Caco-2 (cell line): ENCODE results near the gene HIKESHI. TPM values are rescaled to one million over a fixed set of nuclear protein-coding genes. Genes with fewer than 3 reads are reported as not detected.

Experiments
- BruUV-seq: library from RNA; stranded (reverse); fragments of 400-500 nt; replicated peaks from 2 replicates; lab custom pipeline; 2021; lab: Mats Ljungman, UMichigan
- CTCF ChIA-PET: fragments of 300-600 bp; sonication (Branson Sonifier 250); formaldehyde crosslinking; loops from one replicate; lab custom pipeline; 2022; ENCODE audit warnings: antibody characterized with exemption; lab: Charles Lee
- POLR2A ChIA-PET: fragments of 300-600 bp; sonication (Branson Sonifier 250); formaldehyde crosslinking; loops from one replicate; lab custom pipeline; 2022; ENCODE audit warnings: antibody characterized with exemption; lab: Charles Lee
- DNase-seq, 2 experiments: peaks; one replicate each; pipeline versions ENCODE4 v3.0.0 to v3.0.0-alpha.2; 2020 to 2022
- H3K27me3 ChIP-seq: replicated peaks from 2 replicates; pipeline ENCODE4 v1.6.0; 2011; ENCODE audit warnings: low read length; ENCODE audit not compliant: control insufficient read depth, insufficient read depth
- H3K36me3 ChIP-seq: 2 replicates; pipeline ENCODE4 v1.5.1; 2011; ENCODE audit warnings: low read length; ENCODE audit not compliant: control insufficient read depth, insufficient read depth
- H3K4me1 ChIP-seq: fragments of 250-450 bp; sonication (Bioruptor Pico); 2 replicates; pipeline ENCODE4 v1.5.1; 2020; ENCODE audit warnings: mild to moderate bottlenecking
- H3K4me3 ChIP-seq: 2 replicates; pipeline ENCODE4 v1.5.1; 2011; ENCODE audit warnings: low read depth, mild to moderate bottlenecking, control low read depth, low read length
- H3K9me3 ChIP-seq: fragments of 250-450 bp; sonication (Bioruptor Pico); 2 replicates; pipeline ENCODE4 v1.5.1; 2020; ENCODE audit warnings: mild to moderate bottlenecking, moderate library complexity
- H3K27ac Mint-ChIP-seq: one replicate; pipeline ENCODE4 v1.8.0; 2022; ENCODE audit warnings: mixed read lengths; ENCODE audit not compliant: unreplicated experiment
- H3K27me3 Mint-ChIP-seq: one replicate; pipeline ENCODE4 v1.8.0; 2022; ENCODE audit warnings: mixed read lengths; ENCODE audit not compliant: insufficient read depth, unreplicated experiment
- H3K36me3 Mint-ChIP-seq: one replicate; pipeline ENCODE4 v1.8.0; 2022; ENCODE audit warnings: mild to moderate bottlenecking, mixed read lengths; ENCODE audit not compliant: insufficient read depth, unreplicated experiment
- H3K4me1 Mint-ChIP-seq: one replicate; pipeline ENCODE4 v1.8.0; 2022; ENCODE audit warnings: low read depth, mixed read lengths; ENCODE audit not compliant: unreplicated experiment
- H3K4me3 Mint-ChIP-seq: one replicate; pipeline ENCODE4 v1.8.0; 2022; ENCODE audit warnings: mild to moderate bottlenecking, moderate library complexity, mixed read lengths; ENCODE audit not compliant: unreplicated experiment
- H3K9me3 Mint-ChIP-seq: one replicate; pipeline ENCODE4 v1.8.0; 2022; ENCODE audit warnings: mixed read lengths; ENCODE audit not compliant: unreplicated experiment
- intact Hi-C: fragments of 100-400 bp; cut with micrococcal nuclease; formaldehyde crosslinking; loops from one replicate; pipeline ENCODE4 v1.10.0; 2022; ENCODE audit not compliant: unreplicated experiment
- total RNA-seq: library from RNA; stranded (reverse); gene quantifications from 2 replicates; pipeline ENCODE4 v1.2.3, GENCODE V29; 2022
- TF ChIP-seq, protein P1 (sequence below), 2 experiments: fragments of 200-600 bp in 1 of 2; IDR thresholded peaks; 1 replicate in 1 of 2; 2 replicates in 1 of 2; pipeline versions ENCODE4 v1.5.1 to v1.8.0; 2011 to 2022; ENCODE audit warnings: antibody characterized with exemption in 1 of 2, control low read depth in 1 of 2, inconsistent platforms in 1 of 2, low read depth in 1 of 2, low read length in 1 of 2, mild to moderate bottlenecking in 1 of 2, moderate library complexity in 1 of 2; ENCODE audit not compliant: insufficient read depth in 1 of 2, severe bottlenecking in 1 of 2, unreplicated experiment in 1 of 2

The HIKESHI gene
- total RNA-seq, 1 experiment from 2014 or later, result 82.0 TPM

DNA sequence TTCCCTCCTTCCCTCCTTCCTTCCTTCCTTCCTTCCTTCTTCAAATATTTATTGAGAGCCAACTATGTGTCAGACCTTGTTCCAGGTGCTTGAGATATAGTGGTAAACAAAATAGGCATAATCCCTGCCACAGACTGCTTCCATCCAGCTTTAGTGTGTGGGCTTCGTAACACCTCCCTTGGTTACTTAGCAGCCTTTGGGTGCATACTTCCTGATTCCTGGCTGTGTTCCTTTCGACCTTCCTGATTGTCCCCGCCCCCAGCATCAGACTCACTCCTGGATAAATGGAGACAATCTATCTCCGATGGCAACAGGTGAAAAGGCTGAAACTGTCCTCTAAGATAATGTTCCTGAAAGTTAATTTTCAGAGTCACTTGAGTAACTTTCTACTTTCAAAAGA lies 86.2 kb downstream of the HIKESHI start:
- Histone ChIP-seq H3K4me1 (peaks cover 9% of the 10 kb centered on the region), H3K9me3 (no peaks in the 10 kb centered on the region), H3K27me3 (no peaks in the 10 kb centered on the region), H3K36me3 (no peaks in the 10 kb centered on the region), H3K4me3 (no peak overlapping the region)
- ChIA-PET CTCF (no interaction called here), POLR2A (no interaction called here)
- Mint-ChIP-seq H3K27ac (peak overlapping the region; percentile 10), H3K4me3 (no peak overlapping the region), H3K9me3 (no peaks in the 10 kb centered on the region), H3K36me3 (no peaks in the 10 kb centered on the region), H3K27me3 (no peaks in the 10 kb centered on the region), H3K4me1 (peaks cover 8% of the 10 kb centered on the region)
- no TSS peak for BruUV-seq
- TF ChIP-seq, protein P1, sequence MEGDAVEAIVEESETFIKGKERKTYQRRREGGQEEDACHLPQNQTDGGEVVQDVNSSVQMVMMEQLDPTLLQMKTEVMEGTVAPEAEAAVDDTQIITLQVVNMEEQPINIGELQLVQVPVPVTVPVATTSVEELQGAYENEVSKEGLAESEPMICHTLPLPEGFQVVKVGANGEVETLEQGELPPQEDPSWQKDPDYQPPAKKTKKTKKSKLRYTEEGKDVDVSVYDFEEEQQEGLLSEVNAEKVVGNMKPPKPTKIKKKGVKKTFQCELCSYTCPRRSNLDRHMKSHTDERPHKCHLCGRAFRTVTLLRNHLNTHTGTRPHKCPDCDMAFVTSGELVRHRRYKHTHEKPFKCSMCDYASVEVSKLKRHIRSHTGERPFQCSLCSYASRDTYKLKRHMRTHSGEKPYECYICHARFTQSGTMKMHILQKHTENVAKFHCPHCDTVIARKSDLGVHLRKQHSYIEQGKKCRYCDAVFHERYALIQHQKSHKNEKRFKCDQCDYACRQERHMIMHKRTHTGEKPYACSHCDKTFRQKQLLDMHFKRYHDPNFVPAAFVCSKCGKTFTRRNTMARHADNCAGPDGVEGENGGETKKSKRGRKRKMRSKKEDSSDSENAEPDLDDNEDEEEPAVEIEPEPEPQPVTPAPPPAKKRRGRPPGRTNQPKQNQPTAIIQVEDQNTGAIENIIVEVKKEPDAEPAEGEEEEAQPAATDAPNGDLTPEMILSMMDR (IDR thresholded peaks at IDR 0.05; ENCODE audit: insufficient read depth in 1 of 2, low read depth in 1 of 2, low read length in 1 of 2, severe bottlenecking in 1 of 2, unreplicated experiment in 1 of 2), result no peak
- intact Hi-C loops, result no loop called here
- DNase-seq, result peak in 1 of 2 experiments; percentile 28

DNA sequence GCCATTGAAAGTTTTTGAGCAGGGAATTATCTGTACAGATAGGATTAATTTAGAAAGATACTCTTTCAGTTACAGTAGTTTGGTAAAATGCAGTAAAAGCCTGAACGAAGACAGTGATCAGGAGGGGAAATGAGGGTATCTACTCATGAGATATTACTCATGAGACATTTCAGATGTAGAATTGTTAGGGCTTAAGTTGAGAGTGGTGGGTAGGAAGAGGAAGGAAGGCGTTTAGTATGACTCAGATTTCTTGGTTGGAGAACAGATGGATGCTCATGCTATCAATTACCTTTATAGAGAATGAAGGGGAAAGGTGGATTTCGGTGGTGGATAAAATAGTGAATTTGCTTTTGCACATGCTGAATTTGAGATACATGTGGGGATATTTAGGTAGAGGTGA lies 88.4 kb downstream of the HIKESHI start:
- no peak overlapping the region for H3K4me3 ChIP-seq
- H3K9me3 ChIP-seq, result no peaks in the 10 kb centered on the region
- Mint-ChIP-seq H3K27ac (no peak overlapping the region), H3K36me3 (no peaks in the 10 kb centered on the region), H3K27me3 (no peaks in the 10 kb centered on the region), H3K4me3 (no peak overlapping the region), H3K9me3 (no peaks in the 10 kb centered on the region), H3K4me1 (peaks cover 8% of the 10 kb centered on the region)
- no peaks in the 10 kb centered on the region for H3K36me3 ChIP-seq
- ChIA-PET CTCF (interaction anchor here (0.6 kb wide), 1 partner anchor 116 kb away, joined by 3 read pairs; no protein-coding TSS in a partner anchor), POLR2A (no interaction called here)
- no TSS peak for BruUV-seq
- H3K4me1 ChIP-seq, result peaks cover 9% of the 10 kb centered on the region
- no peak for DNase-seq
- no peaks in the 10 kb centered on the region for H3K27me3 ChIP-seq
- intact Hi-C loops, result no loop called here
- TF ChIP-seq, protein P1 (IDR thresholded peaks at IDR 0.05; ENCODE audit: insufficient read depth in 1 of 2, low read depth in 1 of 2, low read length in 1 of 2, severe bottlenecking in 1 of 2, unreplicated experiment in 1 of 2), result no peak

DNA sequence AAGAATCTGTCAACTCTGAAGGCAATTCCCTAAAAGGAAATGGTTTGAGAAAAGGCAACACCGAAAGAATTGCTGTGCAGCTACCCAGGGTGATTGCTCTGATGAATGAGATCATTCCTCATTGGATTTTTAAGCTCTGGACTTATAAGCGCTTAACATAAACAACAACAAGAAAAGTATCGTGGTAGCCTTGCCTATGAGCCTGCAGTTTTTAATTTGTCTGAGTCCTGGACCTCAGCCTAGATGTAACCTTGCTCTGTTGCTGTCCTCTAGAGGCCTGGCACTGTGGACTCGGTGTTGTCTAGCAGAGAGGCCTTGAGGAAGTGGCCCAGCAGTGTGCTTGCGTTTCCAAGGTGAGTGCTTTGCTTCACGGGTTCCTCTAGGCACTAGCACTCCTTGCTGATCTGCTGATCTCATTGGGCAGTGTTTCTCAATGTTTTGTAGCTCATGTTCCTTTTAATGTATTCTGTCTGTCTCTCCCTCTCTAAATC lies 93.1 kb downstream of the HIKESHI start:
- intact Hi-C loops, result no loop called here
- Mint-ChIP-seq H3K27me3 (no peaks in the 10 kb centered on the region), H3K27ac (no peak overlapping the region), H3K9me3 (peaks cover 10% of the 10 kb centered on the region), H3K4me3 (no peak overlapping the region), H3K36me3 (no peaks in the 10 kb centered on the region), H3K4me1 (no peaks in the 10 kb centered on the region)
- CTCF ChIA-PET, result no interaction called here
- H3K4me1 ChIP-seq, result no peaks in the 10 kb centered on the region
- BruUV-seq, result no TSS peak
- TF ChIP-seq, protein P1 (IDR thresholded peaks at IDR 0.05; ENCODE audit: insufficient read depth in 1 of 2, low read depth in 1 of 2, low read length in 1 of 2, severe bottlenecking in 1 of 2, unreplicated experiment in 1 of 2), result no peak
- no peak for DNase-seq
- no peaks in the 10 kb centered on the region for H3K27me3 ChIP-seq
- POLR2A ChIA-PET, result no interaction called here
- no peak overlapping the region for H3K4me3 ChIP-seq
- no peaks in the 10 kb centered on the region for H3K9me3 ChIP-seq
- no peaks in the 10 kb centered on the region for H3K36me3 ChIP-seq

Other genes with a start within 250 kb of the HIKESHI start
- gene PICALM, start 233.2 kb upstream of the HIKESHI start, total RNA-seq, result 321 and 331 TPM in 2 replicates
- 68.3 and 75.5 TPM in 2 replicates for gene EED, start 57.5 kb upstream of the HIKESHI start, total RNA-seq
- 1.1 and 1.3 TPM in 2 replicates for gene CCDC81, start 72.6 kb downstream of the HIKESHI start, total RNA-seq